GM18520 (cell line): ENCODE data around the gene RYR1.

Source experiments
- ATAC-seq: cut with Tn5 transposase; IDR thresholded peaks from one replicate; pipeline ENCODE4 v1.9.1; 2021; ENCODE audit not compliant: unreplicated experiment

RYR1 gene

GRCh38 chr19:38433268-38433733 lies at the start of gene RYR1:
TSS of gene RYR1 (plus strand) at chr19:38433691. CDS start at chr19:38433830, 139 bp downstream.
- no peak for ATAC-seq

- ATAC-seq, result no peak
Observed at GRCh38 chr19:38383743-38384142, 49.7 kb upstream of the RYR1 start.

- no peak for ATAC-seq
Observed at GRCh38 chr19:38384209-38385027, 49.1 kb upstream of the RYR1 start.

GRCh38 chr19:38385057-38385803 lies 48.3 kb upstream of the RYR1 start:
- no peak for ATAC-seq

DNA sequence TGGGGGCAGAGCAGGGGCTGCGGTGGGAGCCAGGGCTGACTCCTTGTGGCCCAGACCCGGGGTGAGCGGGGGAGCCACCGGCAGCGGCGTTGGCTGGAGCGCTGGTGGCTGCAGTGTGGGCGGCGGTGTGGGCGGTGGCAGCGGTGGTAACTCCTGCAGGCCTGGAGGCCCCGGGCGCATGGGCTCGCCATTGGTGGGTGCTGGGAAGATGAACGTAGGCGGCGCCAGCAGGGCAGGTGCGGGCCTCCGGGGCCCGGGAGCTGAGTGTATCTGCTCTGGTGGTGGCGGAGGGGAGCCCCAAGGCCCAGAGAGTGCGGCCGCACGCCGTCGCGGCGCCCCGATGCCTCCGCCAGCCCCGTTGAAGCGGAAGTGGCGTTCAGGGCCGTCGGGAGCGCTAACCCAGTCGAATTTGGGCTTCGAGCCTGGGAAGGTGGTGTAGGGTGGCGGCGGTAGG lies 47.7 kb upstream of the RYR1 start:
- no peak for ATAC-seq

DNA sequence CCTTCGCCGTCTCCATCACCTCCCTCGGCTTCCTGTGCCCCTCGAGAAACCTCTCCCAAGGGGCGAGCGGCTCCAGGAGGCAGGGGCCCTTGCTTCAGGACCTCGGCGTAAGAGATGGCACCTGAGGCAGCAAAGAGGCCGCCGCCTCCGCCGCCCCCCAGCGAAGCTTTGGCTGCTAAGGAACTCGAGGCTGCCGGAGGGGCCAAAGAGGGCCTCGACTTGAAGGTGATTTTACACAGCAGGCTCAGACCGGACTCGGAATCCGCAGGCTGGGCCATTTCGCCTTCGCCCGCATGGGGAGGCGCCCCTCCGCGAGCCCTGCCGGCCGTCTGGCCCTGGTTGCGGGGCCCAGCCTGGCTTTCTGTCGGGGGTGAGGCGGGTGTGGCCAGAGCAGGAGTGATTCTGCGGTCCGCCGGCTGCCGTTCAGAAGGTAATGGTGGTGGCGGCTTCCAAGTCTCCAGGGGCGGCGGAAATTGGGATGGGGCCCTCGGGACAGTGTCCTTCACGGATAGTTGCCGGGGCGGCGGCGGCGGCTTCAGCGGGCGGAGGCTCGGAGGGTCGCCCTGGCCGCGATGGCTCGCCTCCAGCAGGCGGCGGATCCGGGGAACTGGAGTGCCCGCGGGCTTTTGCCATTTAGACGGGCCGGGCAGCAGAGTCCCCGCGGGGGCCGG lies 47.1 kb upstream of the RYR1 start:
- no peak for ATAC-seq

DNA sequence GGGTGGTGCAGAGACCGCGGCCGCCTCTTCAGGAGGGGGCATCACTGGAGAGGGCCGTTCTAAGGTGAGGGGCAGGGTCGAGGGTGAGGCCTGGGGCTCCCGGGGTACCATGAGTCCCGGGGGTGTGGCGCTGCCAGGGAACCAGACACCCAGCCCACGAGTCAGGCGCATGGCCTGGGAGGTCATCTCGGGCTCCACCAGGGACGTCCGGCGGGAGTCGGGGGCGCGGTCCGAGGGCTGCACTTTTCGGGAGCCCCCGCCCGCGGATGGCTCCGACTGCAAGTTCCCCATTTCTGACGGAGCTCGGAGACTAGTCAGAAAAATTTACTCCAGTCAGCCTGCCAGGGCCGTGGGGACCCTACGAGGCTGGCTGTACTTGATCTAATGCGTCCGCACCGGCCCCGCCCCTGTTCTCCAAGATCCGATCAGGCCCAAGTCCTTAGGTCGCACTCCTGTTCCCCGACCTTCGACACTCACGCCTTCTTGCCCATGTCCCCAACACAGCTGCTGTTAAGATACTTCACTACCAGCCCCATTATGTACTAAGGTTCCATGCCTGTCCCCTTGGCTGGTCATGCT lies 46.4 kb upstream of the RYR1 start:
- no peak for ATAC-seq

DNA sequence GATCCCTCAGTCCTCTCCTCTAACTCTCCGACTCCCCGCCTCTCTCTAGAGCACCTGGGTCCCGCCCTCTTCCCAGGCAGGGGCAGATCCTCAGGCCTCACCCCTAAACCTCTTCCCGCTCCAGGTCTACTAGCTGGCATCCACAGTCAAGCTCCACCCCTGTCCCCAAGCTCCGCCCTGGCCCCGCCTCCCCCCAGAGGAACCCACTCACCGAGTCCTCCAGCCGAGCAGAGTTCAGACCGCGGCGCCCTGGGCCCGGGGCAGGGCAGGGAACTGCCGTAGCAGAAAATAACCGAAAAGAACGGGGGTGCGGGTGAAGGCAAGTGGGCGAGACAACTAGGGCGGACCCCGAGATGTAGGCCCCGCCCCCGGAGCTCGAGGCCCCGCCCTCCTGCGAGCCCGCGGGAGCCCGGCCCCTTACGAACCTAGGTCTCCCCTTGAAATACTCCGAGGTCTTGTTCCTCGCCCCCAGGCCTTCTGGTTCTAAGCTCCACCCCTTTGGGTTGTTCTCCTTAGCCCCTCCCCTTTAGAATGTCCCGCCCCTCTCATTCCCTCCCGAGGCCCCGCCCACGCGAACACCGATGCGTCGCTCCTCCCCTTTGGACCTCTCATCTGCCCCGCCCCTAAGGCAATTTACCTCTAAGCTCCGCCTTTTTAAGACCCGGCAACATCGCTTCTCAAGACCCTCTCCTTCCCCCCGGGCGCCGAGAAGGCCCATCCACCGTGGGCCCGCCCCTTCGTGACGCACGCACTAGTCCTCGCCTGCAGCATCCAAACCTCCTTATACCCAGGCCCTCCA lies 45.7 kb upstream of the RYR1 start, which contains the start of gene GGN:
GGN (minus strand) TSS at position 485 of the 799 bp plus-strand sequence. CDS start 773 bp downstream, outside the sequence.
- no peak for ATAC-seq

GRCh38 chr19:38388349-38389100 lies 45.0 kb upstream of the RYR1 start, which contains the start of gene SPRED3:
TSS of gene SPRED3 (plus strand) at chr19:38388697. CDS start at chr19:38390303, 1,606 bp downstream.
- no peak for ATAC-seq

DNA sequence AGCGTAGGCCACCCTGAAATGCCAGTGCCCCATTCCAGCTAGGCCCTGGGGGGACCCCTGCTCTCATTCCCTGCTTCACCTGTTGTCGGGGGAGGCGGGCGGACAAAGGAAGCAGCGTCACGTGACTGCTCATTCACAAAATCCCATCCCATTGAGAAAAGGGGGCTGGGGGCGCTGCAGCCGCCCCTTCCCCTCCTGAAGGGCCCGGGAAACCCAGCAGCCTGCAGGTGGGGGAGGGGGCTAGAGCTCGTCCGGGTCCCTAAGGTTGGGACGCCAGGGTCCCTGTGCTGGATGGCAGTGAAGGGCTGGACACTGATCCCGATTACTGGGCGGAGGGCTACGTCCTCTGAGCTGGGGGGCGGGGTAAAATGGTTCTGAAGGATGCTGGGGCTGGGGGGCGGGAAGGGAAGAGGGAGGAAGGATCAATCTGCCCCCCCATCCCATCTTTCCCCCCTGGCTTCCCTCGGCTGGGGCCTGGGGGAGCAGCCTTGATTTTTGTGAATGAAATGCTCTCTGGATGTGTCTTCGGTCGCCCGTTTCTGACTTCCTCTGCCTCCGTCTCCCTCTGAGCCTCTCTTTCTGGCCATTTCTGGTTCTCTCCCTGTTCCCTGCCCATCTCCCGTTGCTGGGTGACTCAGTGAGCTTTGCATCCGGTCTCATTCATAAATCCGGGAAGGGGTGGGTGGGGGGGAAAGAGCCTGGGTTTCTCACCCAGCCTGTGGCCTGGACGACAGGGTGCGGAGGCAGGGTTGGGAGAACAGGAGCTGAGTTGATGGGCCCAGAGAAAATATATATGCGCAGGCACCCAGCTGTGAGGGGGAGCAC lies 44.2 kb upstream of the RYR1 start:
- ATAC-seq, result no peak

DNA sequence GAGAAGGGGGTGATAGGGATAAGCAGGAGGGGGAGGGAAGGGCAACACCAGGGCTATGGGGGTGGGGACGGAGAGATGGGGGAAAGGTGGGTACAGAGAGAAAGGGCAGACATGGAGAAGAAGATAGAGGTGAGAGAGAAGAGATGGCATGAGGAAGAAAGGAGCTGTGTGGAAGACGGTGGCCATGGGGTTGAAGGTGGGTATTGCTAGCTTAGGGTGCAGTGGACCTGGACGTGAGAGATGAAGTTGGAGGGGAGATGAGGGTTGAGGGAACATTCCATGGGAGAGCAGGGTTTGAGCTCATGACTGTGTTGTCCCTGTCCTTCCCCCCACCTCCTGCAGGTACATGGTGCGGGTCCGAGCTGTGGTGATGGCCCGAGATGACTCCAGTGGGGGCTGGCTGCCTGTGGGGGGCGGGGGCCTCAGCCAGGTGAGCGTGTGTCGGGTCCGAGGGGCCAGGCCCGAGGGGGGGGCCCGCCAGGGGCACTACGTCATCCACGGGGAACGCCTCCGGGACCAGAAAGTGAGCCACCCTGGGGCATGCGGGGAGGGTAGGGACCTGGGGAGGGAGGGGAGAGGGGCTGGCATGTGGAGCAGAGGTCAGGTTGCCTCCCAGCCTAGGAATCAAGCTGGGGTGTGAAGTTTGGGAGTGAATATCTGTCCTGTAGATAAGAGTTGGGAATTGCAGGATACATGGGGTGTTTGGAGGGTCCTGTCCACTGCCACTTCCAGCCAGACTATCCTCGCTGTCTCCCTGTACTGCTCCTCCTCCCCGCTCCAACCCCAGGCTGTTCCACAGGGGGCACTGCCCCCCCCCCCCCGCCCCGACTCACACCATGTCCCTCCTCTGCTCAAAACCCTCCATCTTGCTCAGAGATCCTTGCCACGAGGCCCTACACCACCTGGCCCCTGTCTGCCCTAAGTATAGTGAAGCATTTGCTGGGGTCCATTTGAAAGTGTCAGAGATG lies 43.2 kb upstream of the RYR1 start:
- ATAC-seq, result no peak

- ATAC-seq, result no peak
Observed at GRCh38 chr19:38391911-38392464, 41.5 kb upstream of the RYR1 start.

- ATAC-seq, result no peak
Observed at GRCh38 chr19:38392707-38393308, 40.7 kb upstream of the RYR1 start.

GRCh38 chr19:38394488-38394887 lies 39.0 kb upstream of the RYR1 start:
- no peak for ATAC-seq

GRCh38 chr19:38395381-38396114 lies 37.9 kb upstream of the RYR1 start:
- no peak for ATAC-seq

DNA sequence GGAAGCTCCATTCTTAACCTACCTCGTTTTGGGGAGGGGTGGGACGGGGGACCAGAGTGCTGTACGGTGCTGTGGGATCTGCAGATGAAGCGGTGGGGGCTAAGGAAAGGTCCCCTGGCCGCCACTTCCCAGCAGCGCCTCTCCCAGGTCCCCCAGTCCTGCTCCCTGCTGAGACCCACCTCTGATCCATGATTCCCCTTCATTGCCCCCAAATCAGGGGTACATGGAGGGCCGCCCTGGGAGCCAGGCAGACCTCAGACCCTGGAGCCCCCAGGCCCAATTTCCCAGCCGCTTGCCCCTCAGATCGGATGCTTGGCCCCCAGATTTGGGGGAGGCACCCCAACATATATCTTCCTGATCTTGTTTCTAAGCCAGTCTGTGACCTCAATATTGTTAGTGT lies 34.4 kb upstream of the RYR1 start:
- no peak for ATAC-seq
